Smooth muscle cell (in vitro differentiated cells): ENCODE data around the gene CYBRD1. TPM values are rescaled to one million over a fixed set of nuclear protein-coding genes. Genes with fewer than 3 reads are reported as not detected.
"Not testable (repeated sequence)": the region's sequence is repeated elsewhere in the genome, so short reads cannot be mapped to it uniquely, and the experiment has no call there.

ENCODE experiments used
- DNase-seq: peaks from one replicate; lab custom pipeline; 2025; ENCODE audit not compliant: unreplicated experiment; lab: John Stamatoyannopoulos, UW
- H2AFZ ChIP-seq: fragments of 200-600 bp; sonication (generic); 2 replicates; pipeline ENCODE4 v1.6.0; 2016; ENCODE audit warnings: antibody characterized with exemption, low read depth, mild to moderate bottlenecking
- H3F3A ChIP-seq: fragments of 200-600 bp; sonication (generic); 2 replicates; pipeline ENCODE4 v1.6.0; 2017; ENCODE audit warnings: antibody characterized with exemption, low read depth
- H3K27ac ChIP-seq: fragments of 200-600 bp; sonication (generic); 2 replicates; pipeline ENCODE4 v1.5.1; 2016; ENCODE audit warnings: low read depth, mild to moderate bottlenecking
- H3K27me3 ChIP-seq: fragments of 200-600 bp; sonication (generic); 2 replicates; pipeline ENCODE4 v1.6.1; 2016; ENCODE audit warnings: low read depth, mild to moderate bottlenecking
- H3K36me3 ChIP-seq: fragments of 200-600 bp; sonication (generic); 2 replicates; pipeline ENCODE4 v1.5.1; 2016; ENCODE audit warnings: low read depth
- H3K4me1 ChIP-seq: fragments of 200-600 bp; sonication (generic); 2 replicates; pipeline ENCODE4 v1.5.1; 2016; ENCODE audit warnings: low read depth
- H3K4me2 ChIP-seq: fragments of 200-600 bp; sonication (generic); 2 replicates; pipeline ENCODE4 v1.6.0; 2016; ENCODE audit warnings: mild to moderate bottlenecking
- H3K4me3 ChIP-seq: fragments of 200-600 bp; sonication (generic); 2 replicates; pipeline ENCODE4 v1.5.1; 2016; ENCODE audit warnings: mild to moderate bottlenecking
- H3K79me2 ChIP-seq: fragments of 200-600 bp; sonication (generic); 2 replicates; pipeline ENCODE4 v1.6.0; 2016; ENCODE audit warnings: low read depth, mild to moderate bottlenecking
- H3K9ac ChIP-seq: fragments of 200-600 bp; sonication (generic); 2 replicates; pipeline ENCODE4 v1.6.0; 2016; ENCODE audit warnings: low read depth
- H3K9me3 ChIP-seq: fragments of 200-600 bp; sonication (generic); replicated peaks from 2 replicates; pipeline ENCODE4 v1.5.1; 2016; ENCODE audit warnings: low read depth
- H4K20me1 ChIP-seq: fragments of 200-600 bp; sonication (generic); 2 replicates; pipeline ENCODE4 v1.6.0; 2016; ENCODE audit warnings: low read depth
- WGBS: methylation state at CpG from one replicate; pipeline ENCODE4 v1.1.7; 2016; ENCODE audit warnings: low lambda C conversion rate; 5-methylcytosine and 5-hydroxymethylcytosine counted together
- polyA plus RNA-seq: library from polyadenylated mRNA; unstranded; fragments of >200 nt; fragmentation: Nextera tagmentation; extraction: Ambion mirVana; gene quantifications from 2 replicates; pipeline ENCODE4 v1.2.1, GENCODE V29; 2016
- total RNA-seq: library from RNA; depleted of rRNA; stranded (reverse); fragments of >200 nt; gene quantifications from 2 replicates; pipeline ENCODE4 v1.2.3, GENCODE V29; 2014
- TF ChIP-seq, protein P1 (sequence below): fragments of 200-600 bp; sonication (generic); IDR thresholded peaks from 2 replicates; pipeline ENCODE4 v1.5.1; 2017; ENCODE audit warnings: borderline replicate concordance, mild to moderate bottlenecking, antibody characterized with exemption; ENCODE audit not compliant: insufficient read depth, poor library complexity, severe bottlenecking

CYBRD1 gene
- total and polyA plus RNA-seq, 2 experiments from 2014 or later: 41.3 to 61.5 TPM

DNA sequence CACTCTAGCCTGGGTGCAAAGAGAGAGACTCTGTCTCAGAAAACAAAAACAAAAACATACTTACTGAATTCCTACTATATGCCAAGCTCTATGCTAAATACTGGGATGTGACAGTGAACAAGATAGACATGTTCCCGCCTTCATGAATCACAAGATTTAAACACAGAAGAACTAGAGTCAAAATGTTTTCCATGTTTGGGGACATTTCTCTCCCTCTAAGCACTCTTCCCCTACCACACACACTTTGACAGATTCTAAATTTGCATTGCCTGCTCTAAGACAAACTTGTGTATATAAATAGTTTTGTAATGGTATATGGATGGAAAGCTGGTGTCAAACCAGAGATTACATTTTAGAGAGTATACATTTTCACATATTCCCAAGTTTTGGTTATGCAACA is 11.1 kb downstream of the CYBRD1 start:
- DNase-seq: no peak
- no peak overlapping the region for H3K27ac ChIP-seq
- no peak overlapping the region for H3K4me2 ChIP-seq
- H3K27me3 ChIP-seq: no peaks in the 10 kb centered on the region
- TF ChIP-seq, protein P1, sequence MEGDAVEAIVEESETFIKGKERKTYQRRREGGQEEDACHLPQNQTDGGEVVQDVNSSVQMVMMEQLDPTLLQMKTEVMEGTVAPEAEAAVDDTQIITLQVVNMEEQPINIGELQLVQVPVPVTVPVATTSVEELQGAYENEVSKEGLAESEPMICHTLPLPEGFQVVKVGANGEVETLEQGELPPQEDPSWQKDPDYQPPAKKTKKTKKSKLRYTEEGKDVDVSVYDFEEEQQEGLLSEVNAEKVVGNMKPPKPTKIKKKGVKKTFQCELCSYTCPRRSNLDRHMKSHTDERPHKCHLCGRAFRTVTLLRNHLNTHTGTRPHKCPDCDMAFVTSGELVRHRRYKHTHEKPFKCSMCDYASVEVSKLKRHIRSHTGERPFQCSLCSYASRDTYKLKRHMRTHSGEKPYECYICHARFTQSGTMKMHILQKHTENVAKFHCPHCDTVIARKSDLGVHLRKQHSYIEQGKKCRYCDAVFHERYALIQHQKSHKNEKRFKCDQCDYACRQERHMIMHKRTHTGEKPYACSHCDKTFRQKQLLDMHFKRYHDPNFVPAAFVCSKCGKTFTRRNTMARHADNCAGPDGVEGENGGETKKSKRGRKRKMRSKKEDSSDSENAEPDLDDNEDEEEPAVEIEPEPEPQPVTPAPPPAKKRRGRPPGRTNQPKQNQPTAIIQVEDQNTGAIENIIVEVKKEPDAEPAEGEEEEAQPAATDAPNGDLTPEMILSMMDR: no peak
- no peak overlapping the region for H3K9ac ChIP-seq
- WGBS: 100% methylated on average over 1 of the region's 1 CpG
- peaks cover 3% of the 10 kb centered on the region for H3K79me2 ChIP-seq
- no peak overlapping the region for H2AFZ ChIP-seq
- H3K4me3 ChIP-seq: no peak overlapping the region
- peaks cover 12% of the 10 kb centered on the region for H3F3A ChIP-seq
- no peaks in the 10 kb centered on the region for H3K9me3 ChIP-seq
- H4K20me1 ChIP-seq: peaks cover 13% of the 10 kb centered on the region
- H3K36me3 ChIP-seq: no peaks in the 10 kb centered on the region
- H3K4me1 ChIP-seq: peaks cover 5% of the 10 kb centered on the region

DNA sequence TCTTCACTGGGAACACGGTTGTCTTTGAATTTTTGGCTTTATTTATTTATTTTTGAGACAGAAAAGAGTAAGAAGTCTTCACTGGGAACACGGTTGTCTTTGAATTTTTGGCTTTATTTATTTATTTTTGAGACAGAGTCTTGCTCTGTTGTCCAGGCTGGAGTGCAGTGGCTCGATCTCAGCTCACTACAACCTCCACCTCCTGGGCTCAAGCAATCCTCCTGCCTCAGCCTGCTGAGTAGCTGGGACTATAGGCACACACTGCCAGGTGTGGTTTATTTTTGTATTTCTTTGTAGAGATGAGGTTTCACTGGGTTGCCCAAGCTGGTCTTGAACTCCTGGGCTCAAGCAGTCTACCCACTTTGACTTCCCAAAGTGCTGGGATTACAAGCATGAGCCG is 13.3 kb downstream of the CYBRD1 start:
- not testable (repeated sequence) for H3K79me2 ChIP-seq
- WGBS: 93% methylated on average over 4 of the region's 4 CpGs

DNA sequence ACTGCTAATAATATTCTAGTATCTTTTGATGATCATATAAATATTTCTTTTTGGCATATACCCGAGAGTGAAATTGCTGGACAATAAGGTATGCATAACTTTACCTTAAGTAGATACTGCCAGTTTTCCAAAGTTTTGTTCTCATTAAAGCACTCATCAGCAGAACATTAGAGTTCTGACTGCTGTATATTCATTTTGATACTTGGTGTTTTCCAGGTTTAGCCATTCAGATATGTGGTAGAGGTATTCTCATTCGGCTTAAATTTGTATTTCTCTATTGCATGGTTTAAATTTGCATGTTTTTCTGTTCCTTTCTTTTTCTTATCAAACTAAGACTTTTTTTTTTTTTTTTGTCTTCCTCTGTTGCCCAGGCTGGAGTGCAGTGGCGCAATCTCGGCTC is 18.2 kb downstream of the CYBRD1 start:
- Histone ChIP-seq H2AFZ (no peak overlapping the region), H3K27me3 (no peaks in the 10 kb centered on the region), H3K9ac (no peak overlapping the region), H3K79me2 (no peaks in the 10 kb centered on the region), H4K20me1 (peaks cover 3% of the 10 kb centered on the region), H3K36me3 (no peaks in the 10 kb centered on the region), H3F3A (no peaks in the 10 kb centered on the region), H3K9me3 (no peaks in the 10 kb centered on the region), H3K4me1 (no peaks in the 10 kb centered on the region), H3K27ac (no peak overlapping the region), H3K4me3 (no peak overlapping the region), H3K4me2 (no peak overlapping the region)
- DNase-seq: no peak
- 95% methylated on average over 4 of the region's 4 CpGs for WGBS
- TF ChIP-seq, protein P1: no peak

More for the DNA sequence above, 13.3 kb downstream of the CYBRD1 start:
- H3K4me3 ChIP-seq, H3K4me2 ChIP-seq, H3K9ac ChIP-seq, H3K9me3 ChIP-seq, DNase-seq, H3K36me3 ChIP-seq, H3K27me3 ChIP-seq, H2AFZ ChIP-seq, H3K27ac ChIP-seq, H3K4me1 ChIP-seq: not testable (repeated sequence)
- peaks cover 10% of the 10 kb centered on the region for H3F3A ChIP-seq
- H4K20me1 ChIP-seq: peaks cover 13% of the 10 kb centered on the region

DNA sequence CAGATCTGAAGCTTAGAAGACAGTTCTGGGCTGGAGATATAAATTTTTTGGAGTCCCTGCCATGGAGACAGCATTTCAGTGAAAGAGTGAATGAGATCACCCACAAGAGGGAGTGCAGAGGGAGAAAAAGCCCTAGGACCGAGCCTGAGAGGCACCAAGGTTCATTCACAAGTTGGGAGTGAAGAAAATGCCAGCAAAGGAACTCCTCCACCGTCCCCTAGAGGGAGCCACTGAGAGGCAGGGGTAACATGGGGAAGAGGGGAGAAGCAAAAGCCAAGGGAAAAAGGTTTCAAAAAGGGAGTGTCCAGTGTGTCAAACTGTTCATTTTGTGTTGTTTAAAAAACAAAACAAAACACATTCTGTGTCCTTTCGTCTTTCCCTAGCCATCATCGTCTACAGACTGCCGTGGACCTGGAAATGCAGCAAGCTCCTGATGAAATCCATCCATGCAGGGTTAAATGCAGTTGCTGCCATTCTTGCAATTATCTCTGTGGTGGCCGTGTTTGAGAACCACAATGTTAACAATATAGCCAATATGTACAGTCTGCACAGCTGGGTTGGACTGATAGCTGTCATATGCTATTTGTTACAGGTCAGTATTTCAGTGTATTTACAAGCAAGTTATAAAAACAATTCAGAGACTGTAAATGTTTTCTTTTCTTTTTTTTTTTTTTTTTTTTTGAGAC is 19.1 kb downstream of the CYBRD1 start:
- H3K4me3 ChIP-seq: no peak overlapping the region
- no peaks in the 10 kb centered on the region for H3K9me3 ChIP-seq
- H3K36me3 ChIP-seq: no peaks in the 10 kb centered on the region
- H3K4me1 ChIP-seq: no peaks in the 10 kb centered on the region
- DNase-seq: no peak
- WGBS: 80% methylated on average over 6 of the region's 6 CpGs
- no peaks in the 10 kb centered on the region for H3K27me3 ChIP-seq
- peaks cover 3% of the 10 kb centered on the region for H4K20me1 ChIP-seq
- no peak overlapping the region for H2AFZ ChIP-seq
- TF ChIP-seq, protein P1: peak; percentile 32
- H3K79me2 ChIP-seq: no peaks in the 10 kb centered on the region
- H3K9ac ChIP-seq: no peak overlapping the region
- no peaks in the 10 kb centered on the region for H3F3A ChIP-seq
- no peak overlapping the region for H3K4me2 ChIP-seq
- no peak overlapping the region for H3K27ac ChIP-seq
